GM21786 (cell line): ENCODE data around the gene MED19.
"Not testable (repeated sequence)": the region's sequence is repeated elsewhere in the genome, so short reads cannot be mapped to it uniquely, and the experiment has no call there.

Experiments
- ATAC-seq: cut with Tn5 transposase; IDR thresholded peaks from one replicate; pipeline ENCODE4 v1.9.1; 2021; ENCODE audit not compliant: unreplicated experiment

Gene MED19, protein sequence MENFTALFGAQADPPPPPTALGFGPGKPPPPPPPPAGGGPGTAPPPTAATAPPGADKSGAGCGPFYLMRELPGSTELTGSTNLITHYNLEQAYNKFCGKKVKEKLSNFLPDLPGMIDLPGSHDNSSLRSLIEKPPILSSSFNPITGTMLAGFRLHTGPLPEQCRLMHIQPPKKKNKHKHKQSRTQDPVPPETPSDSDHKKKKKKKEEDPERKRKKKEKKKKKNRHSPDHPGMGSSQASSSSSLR

DNA sequence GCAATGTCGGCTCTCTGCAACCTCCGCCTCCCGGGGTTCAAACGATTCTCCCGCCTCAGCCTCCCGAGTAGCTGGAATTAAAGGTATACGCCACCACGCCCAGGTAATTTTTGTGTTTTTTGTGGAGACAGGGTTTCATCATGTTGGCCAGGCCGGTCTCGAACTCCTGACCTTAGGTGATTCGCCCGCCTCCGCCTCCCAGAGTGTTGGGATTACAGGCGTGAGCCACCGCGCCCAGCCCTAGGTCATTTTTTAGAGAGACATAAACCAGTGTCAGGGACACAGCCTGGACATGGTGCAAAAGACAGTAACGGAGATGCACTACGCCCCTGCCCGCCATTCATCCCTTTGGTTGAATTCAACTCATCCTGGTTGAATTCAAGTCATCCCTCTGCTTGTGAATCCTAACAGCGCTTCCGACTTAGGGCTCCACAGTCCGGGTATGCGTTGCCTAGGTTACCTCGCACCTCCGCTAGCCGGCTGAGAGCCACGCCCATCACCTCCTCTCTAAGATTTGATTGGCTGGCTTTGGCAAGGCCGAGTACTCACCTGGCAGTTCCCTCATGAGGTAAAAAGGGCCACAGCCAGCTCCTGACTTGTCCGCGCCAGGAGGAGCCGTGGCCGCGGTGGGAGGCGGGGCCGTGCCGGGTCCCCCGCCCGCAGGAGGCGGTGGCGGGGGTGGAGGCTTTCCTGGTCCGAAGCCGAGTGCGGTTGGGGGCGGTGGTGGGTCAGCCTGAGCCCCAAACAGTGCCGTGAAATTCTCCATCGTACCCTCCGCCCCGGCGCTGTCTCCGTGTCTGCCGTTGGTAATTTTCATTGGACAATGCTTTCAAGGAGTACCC is at the start of gene MED19:
Gene MED19 (minus strand): TSS at position 802 of the 842 bp plus-strand sequence. CDS start 36 bp downstream, at position 766.
- peak; percentile 33 for ATAC-seq

DNA sequence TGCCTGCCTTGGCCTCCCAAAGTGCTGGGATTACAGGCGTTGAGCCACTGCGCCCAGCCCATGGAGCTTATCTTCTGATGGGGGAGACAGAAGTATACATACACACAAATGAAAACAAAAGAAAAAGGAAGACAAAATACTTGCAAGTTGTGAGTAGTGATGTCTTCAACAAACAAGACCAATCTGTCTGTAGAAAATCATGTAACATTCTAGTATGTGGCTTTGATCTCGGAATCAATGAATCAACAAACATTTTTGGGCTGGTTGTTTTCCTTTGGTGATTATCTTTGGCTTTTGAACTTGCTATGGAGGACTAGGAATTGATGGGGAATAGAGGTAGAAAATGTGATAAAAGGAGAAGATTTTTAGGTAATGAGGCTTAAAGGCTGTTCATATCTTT is 46.2 kb upstream of the MED19 start:
- ATAC-seq, result no peak

DNA sequence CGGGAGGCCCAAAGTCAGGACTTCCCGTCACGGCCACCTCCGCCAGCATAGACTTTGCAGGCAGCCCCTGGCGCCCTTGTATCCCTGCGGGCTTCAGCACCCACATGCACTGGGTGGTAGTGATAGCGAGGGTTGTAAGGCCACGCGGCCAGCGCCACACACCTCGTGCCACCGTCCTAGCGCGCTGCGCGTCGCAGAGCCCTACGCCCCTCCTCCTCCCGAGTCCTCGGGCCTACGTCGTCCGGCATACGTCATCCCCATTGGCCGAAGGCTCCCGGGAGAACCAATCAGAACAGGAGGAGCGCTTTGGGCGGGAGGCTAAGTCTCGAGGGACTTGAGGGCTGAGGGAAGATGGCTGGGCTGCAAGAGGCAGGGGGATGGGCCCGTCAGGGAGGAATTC is 40.9 kb upstream of the MED19 start:
- ATAC-seq, result no peak

DNA sequence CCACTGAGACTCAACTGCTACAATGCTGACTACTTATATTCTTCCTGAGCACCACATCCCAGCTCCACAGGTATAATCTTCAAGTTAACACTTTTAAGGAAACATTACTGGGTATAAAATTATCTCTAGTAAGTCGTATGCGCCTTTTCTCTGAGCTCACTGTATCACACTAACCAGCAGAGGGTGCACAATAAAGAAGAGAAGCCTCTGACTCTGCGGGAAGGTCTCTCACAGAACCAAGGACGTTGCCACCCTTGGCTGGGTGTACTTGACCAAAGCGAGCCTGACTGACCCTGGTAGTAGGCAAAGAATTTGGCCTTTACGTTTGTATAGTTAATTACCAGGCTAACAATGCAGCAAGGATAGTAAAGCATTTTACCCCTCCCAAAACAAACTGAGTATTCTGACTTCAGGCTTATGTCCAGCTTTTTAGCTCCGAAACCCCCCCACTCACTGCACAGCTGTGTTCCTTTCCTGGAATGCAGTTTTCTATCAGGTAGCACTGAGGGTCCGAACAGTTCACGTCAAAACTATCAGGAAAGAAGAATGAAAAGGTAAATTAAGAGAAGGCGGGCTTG is 39.8 kb upstream of the MED19 start, which contains the start of gene BTBD18:
Gene BTBD18 (minus strand): TSS at position 144 of the 578 bp plus-strand sequence. CDS start 631 bp downstream, outside the sequence.
- no peak for ATAC-seq

DNA sequence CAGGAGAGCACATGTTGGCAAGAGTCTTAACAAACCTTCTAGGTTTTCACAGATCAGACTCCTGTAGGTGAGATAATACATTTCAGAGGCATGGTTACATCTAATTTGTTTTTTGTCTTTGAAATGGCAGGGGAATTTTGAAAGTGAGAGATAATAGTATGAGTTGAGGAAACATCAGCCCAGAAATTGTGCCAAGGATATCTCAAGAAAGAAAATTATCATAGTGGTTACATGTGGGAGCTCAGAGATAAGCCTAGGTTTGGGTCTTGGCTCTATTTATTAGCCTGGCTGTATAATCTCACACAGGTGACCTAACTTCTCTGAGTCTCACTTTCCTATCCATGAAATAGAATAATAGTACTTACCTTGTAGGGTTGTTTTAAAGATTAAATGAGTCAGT is 39.2 kb upstream of the MED19 start:
- no peak for ATAC-seq

DNA sequence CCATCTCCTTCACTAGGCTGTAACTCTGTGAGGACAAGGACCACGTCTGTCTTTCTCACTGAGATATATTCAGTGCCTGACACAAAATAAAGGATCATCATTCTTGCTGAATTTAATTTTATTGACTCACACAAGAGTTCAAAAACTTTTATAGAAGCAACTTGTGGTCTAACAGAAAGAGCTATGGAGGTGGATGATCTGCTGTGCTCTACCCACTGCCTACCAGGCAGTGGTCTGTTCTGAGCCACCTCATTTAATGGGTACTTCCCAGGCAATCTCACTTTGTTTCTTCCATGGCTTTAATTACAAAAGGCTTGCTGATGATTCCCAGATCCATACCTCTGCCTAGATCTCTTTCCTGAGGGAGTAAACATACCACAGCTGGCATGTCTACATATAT is 34.9 kb upstream of the MED19 start:
- no peak for ATAC-seq

DNA sequence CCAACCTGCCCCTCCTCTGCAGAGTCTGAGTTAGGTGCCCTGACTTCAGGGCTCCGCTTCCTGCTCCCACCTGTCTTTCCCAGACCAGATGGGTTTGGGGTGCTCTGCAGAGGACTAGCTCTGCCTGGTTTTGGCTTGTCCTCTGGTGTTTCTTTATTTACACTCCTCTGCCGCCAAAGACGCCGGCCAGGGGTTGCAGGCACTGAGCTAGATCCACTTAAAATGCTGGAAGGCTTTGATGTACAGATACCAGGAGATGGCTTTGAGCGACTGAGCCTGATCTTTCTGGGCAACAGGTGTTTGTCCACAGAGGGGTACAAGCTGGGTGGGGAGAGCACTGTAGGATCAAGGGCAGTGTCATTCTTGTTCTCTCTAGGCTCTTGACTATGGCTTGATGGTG is 33.2 kb upstream of the MED19 start:
- no peak for ATAC-seq

DNA sequence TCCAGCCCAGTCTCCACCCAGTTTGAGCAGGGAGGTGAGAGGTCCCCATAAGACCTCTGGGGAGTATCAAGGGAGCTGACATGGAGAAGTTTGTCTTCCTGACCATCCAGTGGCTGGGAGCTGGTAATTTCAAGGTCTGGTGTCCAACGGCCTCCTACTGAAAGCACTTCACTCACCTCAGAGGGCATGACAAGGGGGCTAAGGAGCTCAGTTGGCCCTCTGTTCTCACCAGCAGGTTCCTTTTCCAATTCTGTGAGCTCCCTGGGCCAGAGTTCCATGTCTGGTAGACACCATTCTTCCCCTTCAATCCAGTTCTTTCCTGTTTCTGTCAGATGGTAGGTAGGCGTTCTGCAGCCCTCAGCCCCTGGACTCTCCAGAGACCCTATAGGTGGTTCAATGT is 32.3 kb upstream of the MED19 start:
- no peak for ATAC-seq

DNA sequence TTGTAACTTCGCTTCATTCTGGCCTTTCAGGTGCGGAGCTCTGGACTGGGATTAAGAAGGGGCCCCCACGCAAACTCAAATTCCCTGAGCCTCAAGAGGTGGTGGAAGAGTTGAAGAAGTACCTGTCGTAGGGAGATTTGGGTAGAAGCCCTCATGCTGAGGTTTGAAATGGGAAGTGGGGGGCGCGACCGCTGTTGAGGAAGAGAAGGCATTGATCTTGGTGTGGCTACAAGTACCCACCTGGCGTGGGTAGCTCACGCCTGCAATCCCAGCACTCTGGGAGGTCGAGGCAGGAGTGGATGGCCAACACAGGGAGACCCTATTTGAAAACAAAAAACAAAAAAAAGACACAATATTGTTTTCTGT is 30.1 kb upstream of the MED19 start:
- no peak for ATAC-seq

DNA sequence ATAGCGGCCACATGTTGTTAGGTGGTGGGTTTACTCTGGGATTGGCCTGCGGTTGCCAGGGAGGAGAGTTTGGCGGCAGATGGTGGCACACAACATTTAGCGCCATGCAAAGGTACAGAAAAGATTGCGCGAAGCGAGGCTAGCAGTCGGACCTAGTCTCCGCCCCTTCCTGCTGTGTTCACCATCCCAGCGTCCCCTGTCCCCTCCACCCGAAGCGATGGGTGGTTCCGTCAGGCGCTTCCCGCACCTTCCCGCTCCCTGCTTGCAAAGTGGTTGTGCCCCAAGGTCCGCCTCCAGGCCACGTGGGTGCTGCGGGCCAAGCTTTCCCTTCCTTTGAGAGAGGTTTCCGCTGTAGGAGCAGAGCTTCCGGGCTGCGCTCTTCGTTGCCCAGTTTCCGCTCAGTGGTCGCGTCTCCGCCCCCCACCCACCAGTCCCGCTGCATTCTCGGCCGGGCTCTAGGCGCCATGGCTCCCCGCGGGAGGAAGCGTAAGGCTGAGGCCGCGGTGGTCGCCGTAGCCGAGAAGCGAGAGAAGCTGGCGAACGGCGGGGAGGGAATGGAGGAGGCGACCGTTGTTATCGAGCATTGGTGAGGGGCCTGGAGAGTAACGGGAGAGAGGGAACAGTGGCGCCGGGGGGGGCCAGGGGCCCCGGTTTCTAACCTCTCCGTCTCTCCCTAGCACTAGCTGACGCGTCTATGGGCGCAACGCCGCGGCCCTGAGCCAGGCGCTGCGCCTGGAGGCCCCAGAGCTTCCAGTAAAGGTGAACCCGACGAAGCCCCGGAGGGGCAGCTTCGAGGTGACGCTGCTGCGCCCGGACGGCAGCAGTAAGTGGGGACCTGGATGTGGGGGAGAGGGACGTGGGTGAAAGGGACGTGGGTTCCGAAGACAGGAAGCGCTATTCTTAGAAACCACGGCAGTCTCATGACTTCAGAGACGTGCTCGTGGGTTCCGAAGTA is 29.4 kb upstream of the MED19 start, which contains the start of gene SELENOH:
Gene SELENOH (plus strand): TSS at position 360 of the 955 bp plus-strand sequence. CDS start 105 bp downstream, at position 465.
- ATAC-seq, result peak; percentile 93

DNA sequence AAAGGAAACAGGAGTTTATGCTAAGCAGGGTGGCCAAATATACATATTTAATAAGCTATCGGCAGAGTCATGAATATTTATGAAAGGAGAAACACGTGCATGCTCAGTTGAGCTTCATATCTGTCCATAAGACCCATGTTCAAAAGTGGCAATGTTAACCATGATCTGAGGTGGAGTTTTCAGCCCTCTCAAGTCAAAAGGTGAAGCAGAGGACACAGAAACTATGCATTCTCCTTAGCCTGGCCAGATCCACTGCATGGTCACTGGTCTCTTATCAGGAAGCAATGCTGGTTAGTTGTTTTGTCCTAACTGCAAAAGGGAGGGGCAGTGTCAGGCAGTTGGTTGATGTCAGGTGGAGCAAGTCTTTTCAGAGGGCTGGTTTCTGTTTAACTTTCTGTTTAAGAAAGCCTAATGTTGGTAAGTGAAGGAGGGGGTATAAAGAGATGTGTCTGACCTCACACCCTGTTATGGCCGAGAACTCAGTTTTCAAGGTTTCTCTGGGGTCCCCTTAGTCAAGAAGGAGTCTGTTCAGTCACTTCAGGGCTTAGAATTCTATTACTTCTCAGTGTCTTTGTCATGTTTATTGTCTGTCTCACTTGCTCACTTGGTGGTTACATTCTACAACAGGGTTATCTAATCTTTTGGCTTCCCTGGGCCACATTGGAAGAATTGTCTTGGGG is 23.7 kb upstream of the MED19 start:
- ATAC-seq, result no peak

DNA sequence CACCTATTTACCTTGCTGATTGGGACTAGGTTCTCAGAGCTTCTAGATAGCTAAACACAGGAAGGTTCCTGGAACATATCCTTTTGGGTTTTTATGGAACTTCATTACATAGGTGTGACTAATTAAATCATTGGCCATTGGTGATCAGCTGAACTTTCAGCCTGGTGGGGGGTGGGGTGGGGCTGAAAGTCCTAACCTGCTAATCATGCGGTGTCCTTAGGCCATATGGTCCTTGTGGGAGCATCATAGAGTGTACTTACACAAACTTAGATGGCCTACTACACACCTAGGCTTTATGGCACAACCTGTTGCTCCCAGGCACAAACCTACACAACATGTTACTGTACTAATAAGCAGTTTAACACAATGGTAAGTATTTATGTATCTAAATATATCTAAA is 20.6 kb upstream of the MED19 start:
- no peak for ATAC-seq

DNA sequence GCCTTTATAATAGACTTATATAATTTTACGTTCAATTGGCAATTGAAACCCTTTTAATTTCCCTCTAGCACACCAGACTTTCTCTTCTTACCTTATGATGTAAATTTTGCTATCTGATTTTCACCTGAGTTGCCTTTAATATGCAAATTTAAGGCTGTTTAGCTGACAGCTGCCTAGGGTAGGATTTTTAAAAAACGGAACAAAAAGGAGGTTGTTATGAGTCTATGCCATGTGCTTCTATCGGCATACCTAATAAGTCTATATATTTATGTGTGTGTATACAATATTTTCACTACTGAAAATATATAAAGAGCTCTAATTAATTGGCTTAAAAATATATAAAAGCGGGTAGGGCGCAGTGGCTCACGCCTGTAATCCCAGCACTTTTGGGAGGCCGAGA is 17.5 kb upstream of the MED19 start:
- no peak for ATAC-seq

DNA sequence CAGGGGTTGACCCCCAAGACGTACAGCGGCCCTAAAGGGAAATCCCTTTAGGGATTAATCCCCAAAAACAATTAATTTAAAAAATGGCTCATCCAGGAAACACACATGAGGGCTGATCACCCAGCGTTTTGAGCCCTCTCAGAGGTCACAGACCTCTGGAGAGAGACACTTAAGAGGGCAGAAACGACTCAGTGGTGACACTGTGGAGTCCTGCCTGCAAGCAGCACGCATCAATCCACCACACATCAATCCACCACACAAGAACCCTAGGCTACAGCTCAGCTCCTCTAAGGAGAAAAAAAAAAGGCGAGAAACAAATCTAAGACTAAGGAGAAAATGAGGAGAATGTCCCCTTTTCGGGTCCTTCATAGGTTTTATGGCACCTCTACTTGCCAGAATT is 16.8 kb upstream of the MED19 start:
- ATAC-seq, result no peak

DNA sequence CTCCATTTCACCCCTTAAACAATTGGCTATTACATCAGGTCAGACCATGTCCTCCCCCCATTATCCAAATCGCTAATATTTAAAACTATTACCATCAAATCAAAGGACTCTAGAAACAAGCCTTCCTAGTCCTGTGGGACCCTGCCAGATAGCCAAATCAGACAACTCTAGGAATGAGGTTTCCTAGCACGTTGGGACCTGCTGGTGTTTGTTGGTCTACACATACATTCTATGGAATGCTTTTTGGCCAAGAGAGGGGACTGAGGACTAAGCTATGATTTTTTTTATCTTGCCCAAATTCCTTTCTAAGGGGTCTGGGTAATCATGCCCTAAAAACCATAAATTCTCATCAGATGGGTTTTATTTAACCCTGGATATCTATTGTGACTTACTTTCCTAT is 15.2 kb upstream of the MED19 start:
- no peak for ATAC-seq

DNA sequence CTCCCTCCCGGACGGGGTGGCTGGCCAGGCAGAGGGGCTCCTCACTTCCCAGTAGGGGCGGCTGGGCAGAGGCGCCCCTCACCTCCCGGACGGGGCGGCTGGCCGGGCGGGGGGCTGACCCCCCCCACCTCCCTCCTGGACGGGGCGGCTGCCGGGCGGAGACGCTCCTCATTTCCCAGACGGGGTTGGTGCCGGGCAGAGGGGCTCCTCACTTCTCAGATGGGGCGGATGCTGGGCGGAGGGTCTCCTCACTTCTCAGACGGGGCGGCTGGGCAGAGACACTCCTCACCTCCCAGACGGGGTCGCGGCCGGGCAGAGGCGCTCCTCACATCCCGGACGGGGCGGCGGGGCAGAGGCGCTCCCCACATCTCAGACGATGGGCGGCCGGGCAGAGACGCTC is 4.7 kb upstream of the MED19 start:
- not testable (repeated sequence) for ATAC-seq

DNA sequence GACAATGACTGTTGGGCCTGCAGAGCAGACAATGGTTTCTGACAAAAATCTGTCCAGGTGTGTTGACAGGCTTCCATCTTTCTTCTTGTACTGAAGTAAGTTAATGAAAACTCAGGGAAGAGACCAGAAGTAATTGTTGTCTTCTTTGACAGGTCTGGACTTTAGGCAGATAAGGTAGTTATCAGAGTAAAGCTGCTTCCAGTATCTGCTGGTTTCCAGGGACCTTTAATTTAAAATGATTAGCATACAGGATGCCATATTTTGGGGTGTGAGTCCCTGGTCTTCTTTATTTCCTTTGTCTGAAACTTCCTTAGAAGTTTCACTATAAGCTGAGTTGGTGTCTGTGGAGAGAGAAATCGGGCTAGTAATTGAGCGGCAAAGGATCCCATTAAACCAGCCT is 1.8 kb upstream of the MED19 start:
- ATAC-seq, result no peak

DNA sequence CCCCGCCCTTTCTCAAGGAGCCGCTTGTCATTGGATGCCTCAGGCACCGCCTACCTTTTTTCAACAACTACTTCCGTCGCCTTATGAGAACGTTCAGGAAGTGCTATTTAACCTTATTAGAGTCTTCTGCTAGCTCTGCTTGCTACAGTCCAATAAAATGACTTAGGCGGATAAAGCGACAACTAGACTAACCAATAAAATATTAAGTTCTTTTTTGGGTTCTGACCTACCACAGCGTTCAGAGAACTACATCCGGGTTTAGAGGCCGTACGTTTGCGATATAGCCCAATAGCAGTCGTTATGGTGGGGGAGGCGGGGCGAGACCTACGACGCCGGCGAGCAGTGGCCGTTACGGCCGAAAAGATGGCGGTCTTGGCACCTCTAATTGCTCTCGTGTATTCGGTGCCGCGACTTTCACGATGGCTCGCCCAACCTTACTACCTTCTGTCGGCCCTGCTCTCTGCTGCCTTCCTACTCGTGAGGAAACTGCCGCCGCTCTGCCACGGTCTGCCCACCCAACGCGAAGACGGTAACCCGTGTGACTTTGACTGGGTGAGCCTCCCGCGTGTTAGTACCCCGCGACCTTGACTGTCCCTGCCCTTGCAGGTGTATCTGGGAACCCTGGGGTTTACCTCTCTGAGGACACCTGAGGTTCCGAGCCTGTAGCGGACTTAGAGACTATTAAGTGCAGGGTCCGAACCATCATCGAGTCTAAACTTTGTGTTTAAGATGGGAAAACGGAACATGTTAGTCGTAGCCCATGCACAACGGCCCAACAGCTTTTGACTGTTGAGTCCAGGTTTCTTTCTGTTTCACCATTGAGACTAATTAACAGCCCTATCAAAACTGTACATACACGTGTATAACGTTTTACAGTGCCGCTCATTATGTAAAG is 488 bp upstream of the MED19 start, which contains the start of gene TMX2:
Gene TMX2 (plus strand): TSS at position 338 of the 895 bp plus-strand sequence. CDS start 26 bp downstream, at position 364.
- peak; percentile 96 for ATAC-seq

DNA sequence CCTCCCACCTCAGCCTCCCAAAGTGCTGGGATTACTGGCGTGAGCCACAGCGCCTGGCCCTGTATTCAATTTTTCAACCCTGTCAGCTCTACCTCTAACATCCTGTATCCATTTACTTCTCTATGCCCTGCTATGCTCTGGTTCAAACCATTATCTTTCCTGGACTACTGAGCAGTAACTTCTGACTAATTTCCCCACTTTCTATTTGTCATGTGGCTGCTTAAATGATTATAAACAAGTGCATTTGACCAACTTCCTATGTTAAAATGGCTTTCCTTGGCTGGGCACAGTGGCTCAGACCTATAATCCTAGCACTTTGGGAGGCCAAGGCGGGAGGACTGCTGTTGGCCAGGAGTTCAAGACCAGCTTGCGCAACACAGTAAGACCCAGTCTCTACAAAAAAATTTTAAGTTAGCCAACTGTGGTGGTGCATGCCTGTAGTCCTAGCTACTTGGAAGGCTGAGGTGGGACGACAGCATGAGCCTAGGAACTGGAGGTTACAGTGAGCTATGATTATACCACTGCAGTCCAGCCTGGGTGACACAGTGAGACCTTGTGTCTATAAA is 2.1 kb downstream of the MED19 start:
- no peak for ATAC-seq
